ENCODE data around the gene CDCA3. TPM values are rescaled to one million over a fixed set of nuclear protein-coding genes. Genes with fewer than 3 reads are reported as not detected.

CDCA3 gene
- total RNA-seq, 2 experiments from 2014 or later = 151 to 222 TPM

- Histone ChIP-seq H4K20me1 (ENCODE audit: insufficient read depth, low read length) (no peaks in the 10 kb centered on the region), H3K4me1 (ENCODE audit: insufficient read depth, low read length, poor library complexity, severe bottlenecking) (peaks cover 6% of the 10 kb centered on the region), H3K36me3 (ENCODE audit: insufficient read depth, low read length) (no peaks in the 10 kb centered on the region), H3K79me2 (ENCODE audit: insufficient read depth, low read depth, low read length) (no peaks in the 10 kb centered on the region), H3K9me3 (ENCODE audit: low read length) (no peaks in the 10 kb centered on the region), H3K9me2 (ENCODE audit: insufficient read depth, low read length) (no peaks in the 10 kb centered on the region), H3K4me2 (ENCODE audit: low read length) (no peak within 1 kb of the TSS), H2AFZ (ENCODE audit: low read length) (no peak within 1 kb of the TSS), H3K27ac (ENCODE audit: low read depth, low read length, poor library complexity, severe bottlenecking) (no peak within 1 kb of the TSS), H3K4me3 (ENCODE audit: low read depth, low read length, poor library complexity, severe bottlenecking) (no peak within 1 kb of the TSS)
- ChIA-PET CTCF (ENCODE audit: unreplicated experiment) (interaction anchor here (0.5 to 0.9 kb wide), 2 partner anchors 12 to 29 kb away, joined by 3 to 4 read pairs; partner anchors contain the start of gene CDCA3), POLR2A (interaction anchor here (0.9 to 1.3 kb wide), 2 partner anchors 30 to 32 kb away, joined by 3 to 4 read pairs; partner anchors contain the start of genes CD4 and USP5)
- TF ChIP-seq, protein P1, sequence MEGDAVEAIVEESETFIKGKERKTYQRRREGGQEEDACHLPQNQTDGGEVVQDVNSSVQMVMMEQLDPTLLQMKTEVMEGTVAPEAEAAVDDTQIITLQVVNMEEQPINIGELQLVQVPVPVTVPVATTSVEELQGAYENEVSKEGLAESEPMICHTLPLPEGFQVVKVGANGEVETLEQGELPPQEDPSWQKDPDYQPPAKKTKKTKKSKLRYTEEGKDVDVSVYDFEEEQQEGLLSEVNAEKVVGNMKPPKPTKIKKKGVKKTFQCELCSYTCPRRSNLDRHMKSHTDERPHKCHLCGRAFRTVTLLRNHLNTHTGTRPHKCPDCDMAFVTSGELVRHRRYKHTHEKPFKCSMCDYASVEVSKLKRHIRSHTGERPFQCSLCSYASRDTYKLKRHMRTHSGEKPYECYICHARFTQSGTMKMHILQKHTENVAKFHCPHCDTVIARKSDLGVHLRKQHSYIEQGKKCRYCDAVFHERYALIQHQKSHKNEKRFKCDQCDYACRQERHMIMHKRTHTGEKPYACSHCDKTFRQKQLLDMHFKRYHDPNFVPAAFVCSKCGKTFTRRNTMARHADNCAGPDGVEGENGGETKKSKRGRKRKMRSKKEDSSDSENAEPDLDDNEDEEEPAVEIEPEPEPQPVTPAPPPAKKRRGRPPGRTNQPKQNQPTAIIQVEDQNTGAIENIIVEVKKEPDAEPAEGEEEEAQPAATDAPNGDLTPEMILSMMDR (conservative IDR thresholded peaks at IDR 0.05; ENCODE audit: low read length) = no peak
- no peak for TF ChIP-seq EZH2phosphoT487 (IDR thresholded peaks at IDR 0.05; ENCODE audit: borderline replicate concordance, low read depth, low read length)
- no TSS peak for BruUV-seq (replicated peaks)
- DNase-seq (ENCODE audit: low spot score) = no peak
- intact Hi-C loops (cut with micrococcal nuclease; ENCODE audit: unreplicated experiment) = no loop called here
These were observed 29.3 kb downstream of the CDCA3 start, which contains the start of gene GPR162 for GRCh38 chr12:6821591-6822425. TSS of gene GPR162 (plus strand) at chr12:6821821. CDS start at chr12:6823899, 2,078 bp downstream.

GRCh38 chr12:6820166-6820565 is 30.9 kb downstream of the CDCA3 start:
- DNase-seq (ENCODE audit: low spot score) = no peak
- Histone ChIP-seq H3K36me3 (ENCODE audit: insufficient read depth, low read length) (no peaks in the 10 kb centered on the region), H3K9me2 (ENCODE audit: insufficient read depth, low read length) (no peaks in the 10 kb centered on the region), H2AFZ (ENCODE audit: low read length) (no peak overlapping the region), H3K79me2 (ENCODE audit: insufficient read depth, low read depth, low read length) (no peaks in the 10 kb centered on the region), H3K4me1 (ENCODE audit: insufficient read depth, low read length, poor library complexity, severe bottlenecking) (peaks cover 6% of the 10 kb centered on the region), H3K4me3 (ENCODE audit: low read depth, low read length, poor library complexity, severe bottlenecking) (no peak overlapping the region), H3K4me2 (ENCODE audit: low read length) (no peak overlapping the region), H3K9me3 (ENCODE audit: low read length) (no peaks in the 10 kb centered on the region), H4K20me1 (ENCODE audit: insufficient read depth, low read length) (no peaks in the 10 kb centered on the region), H3K27ac (ENCODE audit: low read depth, low read length, poor library complexity, severe bottlenecking) (no peak overlapping the region)
- BruUV-seq (replicated peaks) = no TSS peak
- TF ChIP-seq, protein P1 (conservative IDR thresholded peaks at IDR 0.05; ENCODE audit: low read length) = no peak
- no peak for TF ChIP-seq EZH2phosphoT487 (IDR thresholded peaks at IDR 0.05; ENCODE audit: borderline replicate concordance, low read depth, low read length)
- intact Hi-C loops (cut with micrococcal nuclease; ENCODE audit: unreplicated experiment) = no loop called here
- ChIA-PET CTCF (ENCODE audit: unreplicated experiment) (no interaction called here), POLR2A (no interaction called here)

Measured in OCI-LY7 (cell line).